ELF-1 (cell line): Measurements from ENCODE around the gene SLC29A3.

Experiments
- DNase-seq: peaks from one replicate; pipeline ENCODE4 v3.0.0-alpha.2; 2016; ENCODE audit warnings: low read depth, low spot score

Gene SLC29A3

GRCh38 chr10:71368176-71368575 lies 49.1 kb downstream of the SLC29A3 start:
- DNase-seq, result no peak

GRCh38 chr10:71368643-71369042 lies 49.6 kb downstream of the SLC29A3 start:
- DNase-seq, result no peak

GRCh38 chr10:71369602-71370001 lies 50.5 kb downstream of the SLC29A3 start:
- DNase-seq, result no peak

GRCh38 chr10:71370031-71370430 lies 51.0 kb downstream of the SLC29A3 start:
- DNase-seq, result no peak

DNA sequence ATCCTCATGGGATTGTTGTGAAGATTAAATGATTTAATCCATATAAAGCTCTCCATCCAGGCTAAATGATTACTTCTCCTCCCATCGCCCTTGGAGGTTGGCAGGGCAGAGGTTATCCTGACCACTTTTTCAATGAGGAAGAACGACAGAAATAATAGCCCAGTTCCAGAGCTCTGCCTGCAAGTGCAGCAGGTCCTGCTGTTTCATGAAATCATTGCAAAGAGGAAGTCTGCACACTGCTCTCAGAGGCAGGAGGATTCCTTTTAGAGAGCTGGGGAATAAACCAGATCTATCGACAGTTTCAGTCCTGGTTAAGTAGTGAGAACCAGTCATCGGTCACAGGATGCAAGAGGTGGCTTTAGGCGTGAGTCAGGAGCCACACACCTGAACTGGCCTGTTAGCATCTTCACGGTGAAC lies 52.7 kb downstream of the SLC29A3 start:
- DNase-seq, result no peak

DNA sequence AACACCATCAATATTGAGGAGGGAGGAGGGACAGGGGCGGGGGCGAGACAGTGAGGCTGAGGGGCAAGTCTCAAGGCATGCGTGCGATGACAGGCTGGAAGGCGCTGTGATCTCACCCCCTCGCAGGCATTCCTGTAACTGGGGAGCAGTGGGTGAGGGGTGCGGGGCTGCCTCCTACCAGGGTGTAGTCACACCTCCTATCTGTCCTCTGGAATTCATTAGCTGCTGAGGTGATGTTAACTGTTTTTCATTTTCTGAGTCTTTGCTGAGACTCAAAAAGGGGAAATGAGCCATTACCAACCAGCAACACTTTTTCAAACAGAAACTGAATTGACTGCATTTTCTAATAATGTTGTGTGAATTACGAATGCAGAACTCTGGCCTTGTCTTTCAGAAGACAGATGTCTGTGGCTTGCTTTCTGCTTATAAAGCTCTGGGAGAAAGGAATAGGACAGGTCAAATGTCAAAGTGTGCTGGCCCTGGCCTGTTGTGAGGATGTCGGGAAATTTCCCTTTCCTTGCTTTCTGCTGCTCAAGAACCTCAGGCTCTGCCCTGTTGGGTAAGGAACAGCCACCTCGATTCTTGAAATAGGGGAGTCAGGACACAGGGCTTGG lies 53.9 kb downstream of the SLC29A3 start:
- DNase-seq, result no peak

DNA sequence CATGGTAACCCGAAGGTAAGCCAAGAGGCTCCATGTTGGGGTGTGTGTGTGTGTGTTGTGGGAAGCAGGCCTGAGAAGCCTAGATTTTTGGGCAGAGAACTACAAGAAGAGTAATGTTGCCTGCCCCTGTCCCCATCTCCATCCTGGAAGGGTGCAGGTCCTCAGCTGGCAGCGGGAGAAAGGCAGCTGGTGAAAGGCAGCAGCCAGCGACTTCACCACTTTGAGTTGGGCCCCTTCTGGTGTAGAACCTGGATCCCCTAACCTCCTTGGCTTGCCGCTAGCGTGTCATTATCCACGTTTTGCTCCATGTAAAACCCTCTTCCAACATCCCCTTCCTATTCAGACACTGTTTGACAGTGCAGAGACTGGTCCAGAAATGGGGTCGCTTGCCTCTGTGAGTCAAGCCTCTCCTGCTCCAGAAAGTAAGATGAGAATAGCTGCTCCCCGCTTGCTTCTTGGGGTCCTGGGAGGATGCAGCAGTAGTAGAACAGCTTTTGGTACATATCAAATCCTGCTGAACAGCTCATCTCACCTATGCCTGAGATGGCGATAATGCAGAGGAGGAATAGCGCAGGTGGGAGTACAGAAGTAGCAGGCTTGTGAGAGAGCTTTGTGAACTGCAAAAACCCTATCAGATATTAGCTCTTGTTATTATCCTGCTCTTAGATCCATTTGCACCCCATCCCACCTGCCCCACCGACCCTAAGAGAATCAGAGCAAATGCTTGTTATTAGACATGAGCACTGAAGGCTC lies 55.6 kb downstream of the SLC29A3 start:
- DNase-seq, result no peak

DNA sequence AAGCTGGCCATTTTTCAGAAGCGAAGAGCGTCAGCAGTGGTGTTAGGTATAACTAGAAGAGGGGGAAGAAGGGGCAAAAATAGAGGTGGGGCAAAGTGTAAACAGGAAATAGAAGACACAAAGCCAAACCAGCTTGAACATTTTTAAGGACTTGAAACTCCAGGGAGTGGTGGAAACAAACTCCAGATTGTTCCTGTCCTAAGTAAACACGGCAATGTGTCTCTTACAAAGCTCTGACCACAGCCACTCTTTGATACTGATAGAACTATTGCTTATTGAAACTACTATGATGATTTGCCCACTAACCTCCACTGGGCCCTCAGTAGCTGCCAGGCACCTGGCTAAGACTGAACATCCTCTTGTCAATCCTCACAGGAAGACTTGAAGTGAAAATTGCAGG lies 56.9 kb downstream of the SLC29A3 start:
- no peak for DNase-seq

DNA sequence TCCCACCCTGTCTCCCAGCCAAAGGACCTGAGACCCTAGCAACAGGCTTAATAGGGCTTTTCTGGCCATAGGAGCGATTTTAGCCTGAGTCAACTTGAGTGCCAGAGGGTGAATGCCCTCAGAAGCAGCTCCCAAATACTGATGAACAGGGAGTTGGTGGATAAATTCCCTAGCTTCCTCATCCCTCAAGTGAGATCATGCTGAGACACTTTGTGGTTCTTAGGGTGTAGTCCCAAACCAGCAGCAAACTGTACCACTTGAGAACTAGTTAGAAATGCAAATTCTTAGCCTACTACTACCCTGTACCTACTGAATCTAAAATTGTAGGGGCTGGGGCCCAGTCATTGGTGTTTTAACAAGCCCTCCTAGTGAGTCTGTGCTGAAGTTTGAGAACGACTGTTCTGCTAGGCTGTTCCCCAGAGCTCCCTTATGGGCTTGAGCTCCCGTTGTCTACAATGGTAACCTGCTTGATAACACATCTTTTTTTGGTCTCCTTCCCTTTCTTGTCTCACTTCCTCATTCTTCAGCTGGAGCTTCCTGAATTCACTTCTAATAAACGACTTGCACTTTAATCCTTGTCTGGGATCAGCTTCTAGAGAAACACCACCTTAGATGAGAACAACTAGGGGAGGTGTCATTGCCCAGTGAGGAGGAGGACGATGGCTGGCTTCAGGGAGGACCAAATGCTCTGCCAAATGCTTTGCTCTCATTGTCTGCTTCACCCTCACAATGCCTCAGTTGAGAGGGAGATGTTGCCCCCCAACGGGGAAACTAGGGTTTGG lies 59.5 kb downstream of the SLC29A3 start:
- DNase-seq, result no peak

DNA sequence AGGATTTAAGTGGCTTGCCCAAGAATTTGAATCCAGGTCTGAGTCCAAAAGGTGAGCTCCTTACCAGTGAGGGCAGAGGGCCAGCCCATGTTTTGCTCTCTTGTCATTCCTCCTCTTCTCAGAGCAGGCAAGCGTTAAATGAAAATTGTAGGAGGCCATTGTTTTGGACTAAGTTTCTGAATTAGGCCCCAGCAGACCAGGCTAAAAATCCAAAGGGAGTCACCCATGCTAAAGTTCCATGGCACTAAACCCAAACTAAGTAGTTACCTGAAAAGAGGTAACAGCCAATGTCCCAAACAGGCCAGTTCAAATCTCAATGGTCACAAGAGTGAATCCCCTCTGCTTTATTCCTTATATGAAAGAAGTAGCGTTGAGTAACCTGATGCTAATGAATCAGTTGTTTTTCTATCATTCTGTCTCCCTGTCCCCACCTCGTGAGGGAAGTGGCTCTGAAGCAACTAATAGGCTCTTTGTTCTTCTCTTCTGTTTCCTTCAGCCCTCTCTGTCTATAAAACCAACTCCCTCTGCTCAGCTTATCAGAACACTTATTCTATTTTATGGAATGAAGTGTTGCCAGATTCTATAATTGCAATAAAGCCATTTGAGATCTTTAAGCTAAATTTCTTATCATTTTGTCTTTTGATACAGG lies 60.2 kb downstream of the SLC29A3 start:
- DNase-seq, result no peak

GRCh38 chr10:71380841-71381240 lies 61.8 kb downstream of the SLC29A3 start:
- DNase-seq, result no peak

DNA sequence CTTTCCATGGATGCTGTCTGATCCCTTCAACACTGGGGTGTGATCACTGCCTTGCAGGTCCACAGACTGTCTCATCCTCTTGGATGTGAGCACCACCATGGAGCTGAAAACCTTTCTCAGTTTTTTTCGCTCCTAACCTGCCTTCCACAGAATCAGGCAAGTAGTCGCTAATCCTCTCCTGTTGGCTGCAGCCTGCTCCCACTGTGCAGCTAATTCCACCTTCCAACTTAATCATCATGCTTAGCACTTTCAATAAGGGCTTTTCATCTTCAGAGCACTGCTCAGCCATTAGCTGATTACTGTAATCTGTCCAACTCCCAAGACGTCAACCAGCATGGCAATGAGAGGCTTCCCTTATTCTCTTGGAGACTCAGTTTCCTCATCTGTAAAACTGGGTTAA lies 62.6 kb downstream of the SLC29A3 start:
- no peak for DNase-seq

GRCh38 chr10:71382028-71382427 lies 63.0 kb downstream of the SLC29A3 start:
- no peak for DNase-seq

DNA sequence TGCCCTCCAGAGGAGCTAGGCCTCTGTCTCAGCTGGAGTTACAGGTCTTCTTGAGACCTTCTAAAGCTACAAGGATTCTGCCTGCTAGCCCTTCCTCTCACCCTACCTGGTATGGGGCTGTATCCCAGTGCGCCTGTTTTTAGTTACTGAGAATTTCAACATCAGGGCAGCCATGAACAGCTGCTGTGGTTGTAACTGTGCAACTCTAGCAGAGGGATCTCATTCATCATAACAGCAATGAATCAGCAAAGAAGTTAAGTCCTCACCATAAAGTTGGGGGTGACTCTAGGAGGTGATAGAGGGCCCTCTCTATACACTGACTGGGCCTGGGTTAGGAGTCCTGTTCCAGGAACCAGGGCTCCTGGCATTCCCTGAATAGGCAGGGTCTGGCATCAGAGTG lies 63.7 kb downstream of the SLC29A3 start:
- DNase-seq, result no peak

DNA sequence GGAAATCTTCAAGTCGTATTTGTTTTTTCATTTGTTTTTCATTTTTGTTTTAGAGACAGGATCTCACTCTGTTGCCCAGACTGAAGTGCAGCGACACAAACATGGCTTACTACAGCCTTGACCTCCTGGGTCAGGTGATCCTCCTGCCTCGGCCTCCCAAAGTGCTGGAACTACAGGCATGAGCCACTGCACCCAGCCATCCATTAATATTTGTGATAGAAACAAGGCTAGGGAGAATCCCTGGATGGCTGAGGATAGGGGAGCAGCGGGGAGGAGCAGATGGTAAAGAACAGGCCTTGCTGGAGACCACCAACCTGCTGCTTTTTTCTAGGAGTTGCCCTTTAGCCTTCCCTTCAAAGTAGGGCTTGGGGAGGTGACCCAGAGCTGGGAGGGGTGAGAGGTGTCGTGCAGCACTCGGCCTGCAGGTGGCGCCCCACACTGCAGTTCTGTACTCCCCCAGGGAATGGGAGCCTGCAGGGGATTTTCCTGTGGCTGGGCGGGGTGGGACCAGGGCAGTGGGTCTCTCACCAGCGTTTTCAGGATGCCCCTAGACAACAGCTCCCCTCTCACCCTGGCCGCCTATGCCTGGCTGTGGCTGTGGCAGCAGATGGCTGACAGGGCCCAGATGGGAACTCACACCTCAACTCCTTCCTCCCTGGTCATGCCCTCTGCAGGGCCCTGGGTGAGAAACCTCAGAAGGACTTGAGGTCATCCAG lies 65.1 kb downstream of the SLC29A3 start:
- peak; percentile 90 for DNase-seq

GRCh38 chr10:71388171-71388570 lies 69.1 kb downstream of the SLC29A3 start:
- DNase-seq, result no peak

DNA sequence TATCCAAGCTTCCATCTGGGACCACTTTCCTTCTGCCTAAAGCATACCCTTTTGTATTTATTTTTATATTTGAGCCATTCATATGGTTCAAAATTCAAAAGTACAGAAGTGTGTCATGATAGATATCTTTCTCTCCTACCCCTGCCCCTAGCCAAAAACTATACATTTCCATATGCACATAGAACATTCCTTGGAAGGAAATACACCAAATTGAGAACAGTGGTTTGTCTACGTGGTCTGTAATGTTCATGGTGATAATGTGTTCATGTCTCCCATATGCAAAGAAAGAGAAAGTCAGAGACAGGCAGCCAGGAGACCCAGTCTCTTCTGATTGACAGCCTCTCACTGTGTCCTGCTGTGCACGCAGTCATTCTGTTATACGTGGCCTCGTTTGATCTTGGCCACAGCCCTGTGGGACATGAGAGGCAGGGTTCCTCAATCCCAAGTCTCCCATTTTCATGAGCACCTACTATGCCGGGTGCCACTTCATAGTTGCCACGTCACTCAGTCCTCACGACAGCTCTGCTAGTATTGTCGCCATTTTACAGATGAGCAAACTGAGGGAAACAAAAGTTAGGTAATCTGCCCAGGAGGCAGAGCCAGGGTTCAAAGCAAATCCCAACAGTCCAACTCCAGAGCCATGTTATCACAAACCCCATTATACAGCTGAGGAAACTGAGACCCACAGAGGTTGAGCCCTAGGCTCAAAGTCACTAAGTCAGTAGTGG lies 69.7 kb downstream of the SLC29A3 start:
- DNase-seq, result no peak

DNA sequence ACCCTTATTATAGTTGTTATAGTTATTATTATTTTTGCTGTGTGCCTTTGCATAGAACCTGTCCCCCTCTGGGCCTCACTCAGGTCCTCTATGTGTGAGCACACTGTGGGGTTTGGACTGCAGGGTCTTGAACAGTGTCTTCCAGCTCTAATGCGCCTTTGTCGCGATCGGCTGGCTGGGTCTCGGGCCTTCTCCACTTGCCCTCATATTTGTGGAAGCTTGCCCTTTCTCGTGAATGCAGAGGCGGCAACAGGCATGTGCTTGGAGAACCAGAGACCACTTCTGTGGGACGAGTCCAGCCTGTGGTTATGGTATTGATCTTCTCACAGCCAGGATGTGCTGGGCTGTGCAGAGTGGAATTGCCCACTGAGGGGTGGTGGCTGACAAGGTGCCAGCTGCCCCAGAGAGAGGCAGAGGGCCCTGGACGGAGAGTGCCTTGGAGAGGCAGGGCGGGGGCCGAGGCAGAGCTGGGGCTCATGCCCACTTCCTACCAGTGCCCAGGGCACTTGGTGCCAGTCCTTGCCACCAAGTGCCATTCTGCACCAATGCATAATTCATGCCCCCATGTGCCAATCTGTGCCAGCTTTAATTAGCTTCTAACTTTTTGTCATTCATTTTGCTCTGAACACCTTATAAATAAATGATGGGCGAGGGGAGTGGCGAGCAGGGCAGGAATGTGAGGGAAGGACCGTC lies 70.9 kb downstream of the SLC29A3 start:
- no peak for DNase-seq

GRCh38 chr10:71390461-71390835 lies 71.4 kb downstream of the SLC29A3 start:
- no peak for DNase-seq
